GM12892 (cell line): ENCODE data around the gene SLC38A3.

Source experiments
- POLR2A ChIP-seq: IDR thresholded peaks from 2 replicates; pipeline ENCODE4 v1.6.1; 2011; ENCODE audit warnings: low read depth, low read length, control low read depth
- TAF1 ChIP-seq: IDR thresholded peaks from 2 replicates; pipeline ENCODE4 v1.6.1; 2011; ENCODE audit warnings: low read depth, mild to moderate bottlenecking, control low read depth, low read length, borderline replicate concordance

- TF ChIP-seq POLR2A (no peak), TAF1 (no peak)
Measured at GRCh38 chr3:50169858-50170257, 35.2 kb upstream of the SLC38A3 start.
